ENCODE results near the gene AMH. TPM values are rescaled to one million over a fixed set of nuclear protein-coding genes. Genes with fewer than 3 reads are reported as not detected.

Gene AMH
- total and polyA plus RNA-seq, 12 donors, result 0.15 to 1.0 (median 0.41) TPM

GRCh38 chr19:2209408-2209807 lies 39.7 kb upstream of the AMH start:
- Histone ChIP-seq H3K9me3 (no peaks in the 10 kb centered on the region), H3K4me1 (peaks cover 6 to 20% (median 16%) of the 10 kb centered on the region in 9 donors), H3K27me3 (no peaks in the 10 kb centered on the region), H3K27ac (no peak overlapping the region), H3K4me3 (no peak overlapping the region), H3K36me3 (peaks cover 5 to 87% (median 42%) of the 10 kb centered on the region in 9 donors)
- WGBS, 2 donors, result 89 to 90% methylated on average over 17 of the region's 17 CpGs
- intact Hi-C loops (cut with DNase I), result loop anchor here in 1 of 10 donors (5.0 kb wide), 1 partner anchor 52 kb away; no protein-coding TSS in a partner anchor
- ATAC-seq, result peak in 1 of 8 donors; percentile 18
- TF ChIP-seq CTCF (IDR thresholded peaks at IDR 0.05), result no peak
- DNase-seq, result no peak

GRCh38 chr19:2210206-2210605 lies 38.9 kb upstream of the AMH start:
- DNase-seq (no peak), ATAC-seq (no peak)
- peaks cover 5 to 89% (median 44%) of the 10 kb centered on the region in 9 donors for H3K36me3 ChIP-seq
- no peak overlapping the region for H3K27ac ChIP-seq
- TF ChIP-seq CTCF (IDR thresholded peaks at IDR 0.05), result no peak
- WGBS, 2 donors, result 93 to 96% methylated on average over 21 of the region's 21 CpGs
- H3K27me3 ChIP-seq, result no peaks in the 10 kb centered on the region
- no peaks in the 10 kb centered on the region for H3K9me3 ChIP-seq
- intact Hi-C loops (cut with DNase I), result no loop called here
- no peak overlapping the region for H3K4me3 ChIP-seq
- H3K4me1 ChIP-seq, result peaks cover 6 to 20% (median 16%) of the 10 kb centered on the region in 9 donors

GRCh38 chr19:2210987-2211740 lies 38.0 kb upstream of the AMH start:
- H3K4me1 ChIP-seq, result peaks cover 6 to 20% (median 16%) of the 10 kb centered on the region in 9 donors
- ATAC-seq (no peak), DNase-seq (no peak)
- no peaks in the 10 kb centered on the region for H3K27me3 ChIP-seq
- peaks cover 5 to 91% (median 48%) of the 10 kb centered on the region in 9 donors for H3K36me3 ChIP-seq
- no peak for TF ChIP-seq CTCF (IDR thresholded peaks at IDR 0.05)
- H3K9me3 ChIP-seq, result no peaks in the 10 kb centered on the region
- H3K27ac ChIP-seq, result no peak overlapping the region
- 93 to 97% methylated on average over 32 to 33 of the region's 33 CpGs for WGBS, 2 donors
- intact Hi-C loops (cut with DNase I), result no loop called here
- H3K4me3 ChIP-seq, result no peak overlapping the region

GRCh38 chr19:2212861-2213711 lies 36.0 kb upstream of the AMH start:
- Histone ChIP-seq H3K4me3 (no peak overlapping the region), H3K27ac (no peak overlapping the region), H3K9me3 (no peaks in the 10 kb centered on the region), H3K27me3 (no peaks in the 10 kb centered on the region), H3K4me1 (peaks cover 4 to 14% (median 11%) of the 10 kb centered on the region in 9 donors), H3K36me3 (peaks cover 5 to 95% (median 58%) of the 10 kb centered on the region in 9 donors)
- no peak for DNase-seq
- intact Hi-C loops (cut with DNase I), result no loop called here
- no peak for TF ChIP-seq CTCF (IDR thresholded peaks at IDR 0.05)
- WGBS, 2 donors, result 94% methylated on average over 20 to 21 of the region's 21 CpGs
- no peak for ATAC-seq
